ENCODE results near the gene NCR3LG1.
"Not testable (repeated sequence)": the region's sequence is repeated elsewhere in the genome, so short reads cannot be mapped to it uniquely, and the experiment has no call there.

NCR3LG1 gene

DNA sequence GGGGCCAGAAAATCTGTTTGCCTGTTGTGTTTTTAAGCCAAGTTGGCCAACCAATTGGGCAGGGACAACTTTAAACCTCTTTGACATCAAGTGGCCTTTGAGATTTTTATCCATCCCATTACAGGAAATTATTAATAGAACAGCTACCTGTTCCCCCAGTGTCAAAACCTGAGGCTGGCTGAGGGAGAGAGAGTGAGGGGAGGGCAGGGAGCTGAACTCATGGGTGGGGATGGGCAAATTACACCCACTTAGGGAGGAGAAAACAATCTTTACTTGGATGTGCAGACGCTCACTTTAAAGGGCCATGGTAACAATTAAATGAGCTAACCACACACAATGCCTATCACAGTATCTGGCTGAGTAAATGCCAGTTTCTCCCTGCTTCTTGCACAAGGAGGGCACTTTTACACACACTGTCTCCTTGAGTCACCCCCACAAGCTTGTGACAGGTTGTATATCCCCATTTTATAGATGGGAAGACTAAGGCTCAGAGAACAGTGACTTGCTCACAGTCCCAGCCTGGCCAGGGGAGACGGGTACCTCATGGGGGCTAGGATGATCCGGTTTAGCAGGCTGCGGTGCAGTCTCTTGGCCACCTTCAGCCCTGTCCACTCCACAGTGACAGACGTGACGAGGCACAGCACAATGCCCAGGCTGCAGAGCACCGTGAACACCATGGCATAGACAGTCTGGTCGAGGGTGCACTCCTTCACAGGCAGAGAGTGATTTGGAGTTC lies 54.6 kb downstream of the NCR3LG1 start:
- H3K4me3 ChIP-seq, result no peak overlapping the region

DNA sequence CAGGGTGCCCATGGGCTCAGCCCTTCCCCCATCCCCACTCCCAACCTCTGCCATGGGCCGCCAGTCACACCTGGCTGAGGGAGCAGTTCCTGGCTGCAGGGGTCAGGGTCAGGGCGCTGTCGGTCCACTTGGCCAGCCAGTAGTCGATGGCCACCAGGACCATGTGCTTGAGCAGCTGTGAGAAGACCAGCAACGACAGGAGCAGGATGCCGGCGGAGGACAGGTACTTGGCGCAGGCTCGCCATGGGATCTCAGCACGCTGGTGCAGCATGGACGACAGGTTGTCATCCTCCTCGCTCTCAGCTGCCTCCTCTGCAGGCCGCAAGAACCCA lies 55.2 kb downstream of the NCR3LG1 start:
- Histone ChIP-seq H3K4me3 (no peak overlapping the region), H3K27ac (no peak overlapping the region)

More for the DNA sequence above, 54.6 kb downstream of the NCR3LG1 start:
- peak overlapping the region in 2 of 21 experiments; percentile 12 to 15 for H3K27ac ChIP-seq

- Histone ChIP-seq H3K27ac (no peak overlapping the region), H3K4me3 (no peak overlapping the region)
Observed at GRCh38 chr11:17407575-17407974, 56.0 kb downstream of the NCR3LG1 start.

DNA sequence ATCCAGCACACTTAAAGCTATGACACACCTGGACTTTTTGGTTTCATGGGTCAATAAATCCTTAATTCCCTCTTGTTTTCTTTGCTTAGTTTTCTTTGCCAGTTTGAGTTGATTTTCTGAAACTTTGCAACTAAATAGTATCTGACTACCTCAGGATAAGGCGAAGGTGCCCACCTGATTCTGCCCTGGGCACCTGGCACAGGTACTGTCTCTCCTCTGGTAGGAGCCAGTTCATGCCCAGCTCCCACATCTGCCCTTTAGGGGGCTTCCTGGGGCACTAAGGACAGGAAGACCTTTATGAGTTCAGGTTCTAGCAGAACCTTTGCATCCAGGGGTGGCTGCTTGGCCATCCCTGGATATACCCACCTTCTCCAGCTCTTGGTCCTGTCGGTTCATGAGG lies 56.4 kb downstream of the NCR3LG1 start:
- no peak overlapping the region for H3K27ac ChIP-seq
- no peak overlapping the region for H3K4me3 ChIP-seq

GRCh38 chr11:17408641-17409040 lies 57.0 kb downstream of the NCR3LG1 start:
- H3K27ac ChIP-seq, result no peak overlapping the region
- H3K4me3 ChIP-seq, result no peak overlapping the region

DNA sequence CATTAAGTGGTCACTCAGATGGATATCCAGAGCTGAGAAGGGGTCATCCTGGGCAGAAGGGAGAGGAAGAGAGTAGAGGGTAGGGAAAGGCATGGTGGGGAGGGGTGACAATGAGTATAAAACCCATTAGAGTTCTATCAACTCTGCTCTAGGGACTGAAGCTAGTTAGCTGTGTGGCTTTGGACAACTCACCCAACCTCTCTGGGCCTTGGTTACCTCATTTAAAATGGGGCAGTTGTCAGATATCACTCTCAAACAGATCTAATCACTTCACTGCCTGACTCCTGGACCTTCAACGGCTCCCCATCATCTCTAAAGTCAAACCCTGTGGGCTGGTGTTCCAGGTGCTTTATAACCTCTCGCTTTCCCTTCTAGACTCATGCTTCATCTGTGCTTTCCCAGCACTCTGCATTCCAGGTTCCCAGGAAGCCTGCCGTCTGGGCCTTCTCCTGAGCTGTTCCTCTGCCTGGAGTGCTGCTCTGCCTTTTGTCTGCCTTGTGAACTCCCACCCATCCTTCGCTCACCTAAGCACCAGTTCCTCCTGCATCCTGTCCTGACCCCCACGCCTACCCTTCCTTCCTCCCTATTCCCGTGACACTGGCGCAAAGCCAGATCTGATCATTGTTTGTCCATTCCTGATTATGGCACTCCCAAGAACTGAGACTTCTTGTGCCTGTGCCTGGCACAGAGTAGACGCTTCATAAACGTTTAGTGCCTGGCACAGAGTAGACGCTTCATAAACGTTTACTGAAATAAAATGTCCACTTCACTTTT lies 59.2 kb downstream of the NCR3LG1 start:
- no peak overlapping the region for H3K27ac ChIP-seq

GRCh38 chr11:17411418-17411817 lies 59.8 kb downstream of the NCR3LG1 start:
- no peak overlapping the region for H3K27ac ChIP-seq
- no peak overlapping the region for H3K4me3 ChIP-seq

More for the DNA sequence above, 59.2 kb downstream of the NCR3LG1 start:
- H3K4me3 ChIP-seq, result no peak overlapping the region

DNA sequence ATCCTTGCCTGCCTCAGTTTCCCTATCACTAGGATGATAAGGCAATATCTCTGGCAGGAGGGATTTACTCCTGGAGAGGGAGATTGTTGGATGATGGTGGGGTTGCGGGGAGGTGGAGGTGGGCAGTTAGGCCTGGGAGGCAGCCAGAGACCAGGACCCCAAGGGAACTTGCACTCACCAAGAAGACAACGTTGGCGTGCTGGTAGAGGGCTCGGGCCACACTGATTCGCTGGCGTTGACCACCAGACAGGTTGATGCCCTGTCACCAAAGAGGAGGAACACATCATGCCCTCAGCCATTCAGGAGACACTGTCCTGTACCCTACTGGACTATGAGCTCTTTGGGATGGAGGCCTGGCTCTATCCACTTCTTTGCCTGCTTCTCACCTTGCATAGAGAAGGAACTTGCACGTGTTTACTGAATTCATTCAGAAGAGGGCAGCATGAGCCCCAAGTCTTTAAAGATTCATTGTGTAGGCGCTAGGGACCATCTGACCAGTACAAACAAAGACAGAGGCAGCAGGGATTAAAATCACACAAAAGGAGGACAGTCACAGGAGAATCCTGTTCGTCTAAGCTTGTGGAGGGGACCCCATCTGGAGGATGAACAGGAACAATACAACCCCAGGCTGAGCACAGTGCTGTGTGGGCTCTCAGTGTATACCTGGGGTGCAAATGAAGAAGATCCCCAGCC lies 61.0 kb downstream of the NCR3LG1 start:
- H3K27ac ChIP-seq, result no peak overlapping the region
- H3K4me3 ChIP-seq, result no peak overlapping the region

DNA sequence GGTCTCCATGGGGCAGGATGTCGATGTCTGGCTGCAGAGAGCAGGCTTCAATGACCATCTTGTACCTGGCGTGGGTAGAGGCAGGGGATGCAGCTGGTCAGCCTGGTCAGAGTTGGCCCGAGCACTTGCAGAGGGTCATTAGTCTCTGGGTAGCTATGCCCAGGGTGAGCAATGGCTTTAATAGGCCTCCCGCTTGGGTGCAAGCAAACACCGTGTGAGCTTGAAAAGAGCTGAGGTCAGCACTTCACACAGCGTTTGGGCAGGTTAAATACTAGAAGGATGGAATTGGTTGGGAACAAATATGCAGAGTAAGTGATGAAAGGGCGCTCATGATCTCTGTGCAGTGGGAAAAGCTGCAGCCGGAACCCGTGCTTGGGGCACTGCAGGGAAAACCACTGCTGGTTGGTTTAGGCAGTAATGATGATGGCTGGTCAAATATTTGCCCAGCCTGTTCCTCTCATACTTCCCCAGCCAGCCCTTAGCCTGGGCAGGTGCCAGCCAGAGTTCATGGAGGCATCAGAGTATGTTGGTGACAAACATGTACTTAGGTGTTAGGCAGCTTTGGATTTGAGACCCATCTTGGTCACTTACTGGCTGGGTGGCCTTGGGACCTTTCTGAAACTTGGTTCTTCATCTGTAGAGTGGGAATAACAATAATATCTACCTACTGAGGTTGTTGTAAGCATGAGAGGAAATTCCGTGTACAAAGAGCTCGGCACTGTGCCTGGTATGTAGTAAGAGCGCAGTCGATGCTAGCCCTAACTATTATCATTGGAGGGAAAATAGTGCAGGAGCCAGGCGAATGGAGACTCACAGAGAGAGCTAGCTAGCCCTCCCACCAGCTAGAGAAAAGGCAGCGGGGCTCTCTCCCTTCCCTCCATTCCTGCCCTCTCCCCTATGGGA lies 62.1 kb downstream of the NCR3LG1 start:
- no peak overlapping the region for H3K27ac ChIP-seq

GRCh38 chr11:17414317-17414737 lies 62.7 kb downstream of the NCR3LG1 start:
- H3K27ac ChIP-seq, result no peak overlapping the region
- no peak overlapping the region for H3K4me3 ChIP-seq

More for the DNA sequence above, 62.1 kb downstream of the NCR3LG1 start:
- H3K4me3 ChIP-seq, result no peak overlapping the region

GRCh38 chr11:17414992-17415391 lies 63.4 kb downstream of the NCR3LG1 start:
- no peak overlapping the region for H3K27ac ChIP-seq
- H3K4me3 ChIP-seq, result no peak overlapping the region

GRCh38 chr11:17415523-17416104 lies 64.0 kb downstream of the NCR3LG1 start:
- Histone ChIP-seq H3K4me3 (no peak overlapping the region), H3K27ac (no peak overlapping the region)

GRCh38 chr11:17416492-17416891 lies 64.9 kb downstream of the NCR3LG1 start:
- no peak overlapping the region for H3K27ac ChIP-seq

DNA sequence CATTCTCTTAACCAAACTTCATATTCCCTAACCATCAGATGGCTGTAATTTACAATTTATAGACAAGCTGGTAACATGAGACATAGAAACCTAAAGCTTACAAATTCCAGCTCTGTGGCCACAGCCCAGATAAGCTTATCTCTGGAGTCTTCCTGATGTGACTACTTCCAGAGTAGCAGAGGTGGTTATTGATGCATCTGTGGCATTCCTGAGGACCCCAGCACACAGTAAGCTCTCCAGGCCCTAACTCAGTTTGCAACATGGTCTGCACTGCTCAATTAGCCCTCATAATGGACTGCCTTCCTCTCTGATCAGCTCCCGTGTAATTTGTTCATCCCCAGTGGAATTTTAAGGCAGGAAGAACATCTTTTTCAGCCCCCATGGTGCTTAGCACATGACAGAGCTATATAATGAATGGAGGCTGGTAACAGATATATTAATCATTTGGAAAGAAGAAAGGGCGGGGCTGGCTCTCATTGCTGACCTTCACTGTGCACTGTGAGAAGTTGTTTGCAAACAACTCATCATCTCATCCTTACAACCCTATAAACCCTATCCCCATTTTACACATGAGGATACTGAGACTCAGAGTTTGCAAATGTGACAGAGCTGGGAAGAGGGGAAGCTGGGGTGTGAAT lies 67.0 kb downstream of the NCR3LG1 start:
- Histone ChIP-seq H3K4me3 (no peak overlapping the region), H3K27ac (no peak overlapping the region)

More at GRCh38 chr11:17416492-17416891, 64.9 kb downstream of the NCR3LG1 start:
- H3K4me3 ChIP-seq, result no peak overlapping the region

DNA sequence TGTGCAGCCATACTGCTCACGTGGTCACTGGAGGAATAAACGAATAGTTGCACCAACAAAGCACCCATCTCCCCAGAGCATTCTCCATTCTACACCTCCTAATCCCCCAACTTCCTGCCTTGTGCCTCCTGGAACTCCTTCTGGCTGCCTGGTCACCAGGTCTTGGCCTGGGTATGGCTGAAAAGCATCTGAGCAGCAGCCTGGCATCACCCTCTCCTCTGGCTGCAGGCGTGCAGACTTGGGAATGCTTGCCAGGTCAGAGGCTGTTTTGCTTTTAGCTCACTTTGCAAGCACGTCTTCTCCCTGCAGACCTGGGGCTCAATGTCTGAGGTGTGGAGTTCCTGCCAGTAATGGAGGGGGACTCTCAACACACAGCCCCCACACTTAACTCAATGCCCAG lies 70.2 kb downstream of the NCR3LG1 start:
- Histone ChIP-seq H3K27ac (no peak overlapping the region), H3K4me3 (no peak overlapping the region)

DNA sequence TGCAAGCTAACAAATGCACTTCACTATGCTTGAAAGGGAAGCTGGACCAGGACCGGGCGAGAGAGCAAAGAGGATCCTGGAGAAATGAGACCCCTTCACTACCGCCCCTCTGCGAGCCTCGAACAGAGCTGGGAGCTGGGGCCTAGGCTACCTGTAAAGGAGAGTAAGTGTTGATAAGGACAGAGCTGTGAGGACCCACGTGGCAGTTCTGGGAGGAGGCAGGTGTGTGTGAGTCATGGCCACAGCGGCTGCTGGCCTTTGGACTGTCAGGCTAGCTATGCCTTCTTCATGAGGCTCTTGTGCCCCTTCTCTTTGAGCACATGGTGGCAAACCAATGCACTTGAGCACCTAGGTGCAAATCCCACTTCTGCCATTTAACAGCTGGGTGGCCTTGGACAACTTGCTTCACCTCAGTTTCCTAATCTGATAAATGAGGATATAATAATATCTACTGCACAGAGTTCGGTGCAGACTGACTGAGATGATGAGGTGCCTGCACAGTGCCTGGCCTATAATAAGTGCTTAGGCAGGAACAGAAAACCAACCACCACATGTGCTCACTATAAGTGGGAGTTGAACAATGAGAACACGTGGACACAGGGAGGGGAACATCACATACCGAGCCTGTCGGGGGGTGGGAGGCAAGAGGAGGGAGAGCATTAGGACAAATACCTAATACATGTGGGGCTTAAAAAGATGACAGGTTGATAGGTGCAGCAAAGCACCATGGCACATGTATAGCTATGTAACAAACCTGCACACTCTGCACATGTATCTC lies 72.1 kb downstream of the NCR3LG1 start:
- Histone ChIP-seq H3K4me3 (no peak overlapping the region), H3K27ac (no peak overlapping the region)

DNA sequence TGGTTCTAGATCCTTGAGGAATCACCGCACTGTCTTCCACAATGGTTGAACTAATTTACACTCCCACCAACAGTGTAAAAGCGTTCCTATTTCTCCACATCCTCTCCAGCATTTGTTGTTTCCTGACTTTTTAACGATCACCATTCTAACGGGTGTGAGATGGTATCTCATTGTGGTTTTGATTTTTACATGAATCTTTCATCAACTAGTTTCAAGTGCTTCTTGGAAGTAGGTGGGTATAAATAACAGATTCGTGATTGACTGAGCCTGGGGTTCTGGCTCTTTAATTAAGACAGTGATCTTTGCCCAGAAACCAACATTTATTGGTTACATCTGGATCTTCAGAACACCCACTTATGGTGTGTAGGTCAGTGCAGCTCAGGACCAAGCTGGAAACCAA lies 74.6 kb downstream of the NCR3LG1 start:
- not testable (repeated sequence) for H3K27ac ChIP-seq, H3K4me3 ChIP-seq
